Posterior vena cava (tissue), 2 donors: ENCODE data around the gene ARHGDIA. TPM values are rescaled to one million over a fixed set of nuclear protein-coding genes. Genes with fewer than 3 reads are reported as not detected.
"Not testable (repeated sequence)": the region's sequence is repeated elsewhere in the genome, so short reads cannot be mapped to it uniquely, and the experiment has no call there.

Experiments
- DNase-seq: peaks from one replicate; pipeline ENCODE4 v3.0.0-alpha.2; 2020; ENCODE audit warnings: low spot score
- intact Hi-C, 2 donors: fragments of 100-400 bp; cut with DNase I; formaldehyde crosslinking; loops; one replicate each; pipeline versions ENCODE4 v1.14.1 to v1.14.2; 2022 to 2023
- long read RNA-seq, 2 donors: library from polyadenylated mRNA; unstranded; transcript quantifications; one replicate each; pipeline ENCODE4 v2.0.0, GENCODE V29; 2020 to 2021
- total RNA-seq, 2 donors: library from RNA; stranded (reverse); fragmentation: NEBNext Ultra II Directional; extraction: Animal tissue kit (Norgen Biotek cat#: 25700); gene quantifications; one replicate each; pipeline ENCODE4 v1.2.1, GENCODE V29; 2021
- donor health status: DM: yes; HTN: yes; CAD: no.
- donor health status: DM: yes; HTN: yes; CAD: no.

The ARHGDIA gene
- total RNA-seq, result 100 to 1,000 TPM; 375 to 421 TPM
- long read RNA-seq, donor 1, transcript ARHGDIA-201 (6 exons, 1,906 nt), result major isoform, 24 of 49 reads
- long read RNA-seq, donor 1, transcript ARHGDIA-207 (5 exons, 1,201 nt), result minor isoform, 5 of 49 reads
- long read RNA-seq, donor 1, partial matches to known transcripts, result 16 of 49 reads
- long read RNA-seq, donor 1, other reads (novel, unspliced or antisense), result 0 of 49 reads
- long read RNA-seq, donor 2, transcript ARHGDIA-217 (7 exons, 886 nt), result minor isoform, 19 of 104 reads
- long read RNA-seq, donor 2, transcript ARHGDIA-201 (6 exons, 1,906 nt), result major isoform, 38 of 104 reads
- long read RNA-seq, donor 2, partial matches to known transcripts, result 3 of 104 reads
- long read RNA-seq, donor 2, other reads (novel, unspliced or antisense), result 42 of 104 reads

GRCh38 chr17:81870981-81871386 is at the start of gene ARHGDIA:
TSS of gene ARHGDIA (minus strand) at chr17:81871337. CDS start at chr17:81869930, 1,407 bp downstream.
- intact Hi-C loops, result no loop called here
- no peak for DNase-seq

- intact Hi-C loops, result no loop called here
- DNase-seq, result no peak
These were observed 47.9 kb upstream of the ARHGDIA start for GRCh38 chr17:81918832-81919545.

- intact Hi-C loops, DNase-seq: not testable (repeated sequence)
These were observed 47.2 kb upstream of the ARHGDIA start for GRCh38 chr17:81918333-81918669.

GRCh38 chr17:81917565-81918332 is 46.6 kb upstream of the ARHGDIA start, which contains the start of gene SIRT7:
TSS of gene SIRT7 (minus strand) at chr17:81918176. CDS start at chr17:81918131, 45 bp downstream.
- intact Hi-C loops, result no loop called here
- DNase-seq, result peak; percentile 92

GRCh38 chr17:81916234-81917001 is 45.3 kb upstream of the ARHGDIA start:
- intact Hi-C loops, result no loop called here
- no peak for DNase-seq

GRCh38 chr17:81915331-81915730 is 44.2 kb upstream of the ARHGDIA start:
- no peak for DNase-seq
- intact Hi-C loops, result no loop called here

GRCh38 chr17:81914103-81914850 is 43.1 kb upstream of the ARHGDIA start:
- no peak for DNase-seq
- intact Hi-C loops, result loop anchor here in 1 of 2 donors (5.0 kb wide), 1 partner anchor 847 kb away; no protein-coding TSS in a partner anchor

GRCh38 chr17:81913394-81914102 is 42.4 kb upstream of the ARHGDIA start:
- DNase-seq, result no peak
- intact Hi-C loops, result loop anchor here (2.0 to 5.0 kb wide), 2 partner anchors 77 to 846 kb away; no protein-coding TSS in a partner anchor

- no peak for DNase-seq
- intact Hi-C loops, result loop anchor here (2.0 to 5.0 kb wide), 2 partner anchors 78 to 845 kb away; no protein-coding TSS in a partner anchor
These were observed 41.5 kb upstream of the ARHGDIA start for GRCh38 chr17:81912441-81913309.

GRCh38 chr17:81911969-81912368 is 40.8 kb upstream of the ARHGDIA start:
- no peak for DNase-seq
- intact Hi-C loops, result loop anchor here (2.0 to 5.0 kb wide), 2 partner anchors 79 to 845 kb away; no protein-coding TSS in a partner anchor

- peak; percentile 96 for DNase-seq
- intact Hi-C loops, result loop anchor here in 1 of 2 donors (5.0 kb wide), 1 partner anchor 844 kb away; no protein-coding TSS in a partner anchor
These were observed 40.3 kb upstream of the ARHGDIA start, which contains the start of gene PCYT2 for GRCh38 chr17:81911277-81911961. TSS of gene PCYT2 (minus strand) at chr17:81911399. CDS start at chr17:81911355, 44 bp downstream.

- DNase-seq, result no peak
- intact Hi-C loops, result loop anchor here in 1 of 2 donors (5.0 kb wide), 1 partner anchor 844 kb away; no protein-coding TSS in a partner anchor
These were observed 39.7 kb upstream of the ARHGDIA start for GRCh38 chr17:81910840-81911276.

GRCh38 chr17:81909966-81910839 is 39.1 kb upstream of the ARHGDIA start:
- intact Hi-C loops, result loop anchor here in 1 of 2 donors (5.0 kb wide), 1 partner anchor 843 kb away; no protein-coding TSS in a partner anchor
- DNase-seq, result no peak

GRCh38 chr17:81909231-81909630 is 38.1 kb upstream of the ARHGDIA start:
- no peak for DNase-seq
- intact Hi-C loops, result no loop called here

GRCh38 chr17:81908793-81909192 is 37.7 kb upstream of the ARHGDIA start:
- no peak for DNase-seq
- intact Hi-C loops, result no loop called here
